ENCODE measurements around the gene PHKG1. TPM values are rescaled to one million over a fixed set of nuclear protein-coding genes. Genes with fewer than 3 reads are reported as not detected.

PHKG1 gene
- total RNA-seq: 0.19 and 0.33 TPM in 2 replicates

GRCh38 chr7:56092789-56093531, at the start of gene PHKG1:
TSS of gene PHKG1 (minus strand) at chr7:56092952. CDS start at chr7:56088941, 4,011 bp downstream.

DNA sequence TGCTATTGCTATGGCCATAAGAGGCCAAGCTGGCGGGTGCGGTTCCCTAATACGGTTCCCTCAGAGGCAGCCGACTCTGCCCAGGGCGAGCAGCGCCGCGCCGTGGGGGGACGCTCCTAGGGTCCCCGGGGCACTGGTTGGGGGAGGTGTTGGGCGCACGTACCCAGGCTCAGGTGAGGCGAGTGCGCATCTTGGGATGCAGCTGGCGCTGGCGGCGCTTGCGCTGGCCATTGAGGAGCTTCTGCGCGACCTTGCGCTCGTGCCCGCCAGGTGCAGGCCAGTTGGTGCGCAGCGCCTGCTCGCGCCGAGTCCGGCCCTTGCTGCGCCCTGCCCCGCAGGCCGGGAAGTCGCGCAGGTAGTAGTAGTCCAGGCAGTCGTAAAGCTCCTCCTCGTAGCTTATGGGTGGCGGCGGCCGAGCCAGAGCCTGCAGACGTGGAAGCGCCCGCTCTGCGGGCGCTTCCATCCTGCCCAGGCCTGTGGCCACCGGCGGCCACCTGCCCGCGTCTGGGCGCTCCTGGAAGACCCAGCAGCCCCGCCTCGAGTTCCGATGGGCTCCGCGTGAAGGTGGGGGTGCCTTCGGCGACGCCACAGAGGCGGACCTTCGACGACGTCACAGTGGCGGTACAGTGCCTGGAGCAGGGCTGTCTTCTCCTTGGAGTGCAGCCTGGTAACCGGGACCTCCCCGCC, 23.2 kb upstream of the PHKG1 start, which contains the start of gene NUPR2:
NUPR2 (minus strand) TSS at position 566 of the 687 bp plus-strand sequence; CDS start at position 463, 103 bp downstream.

DNA sequence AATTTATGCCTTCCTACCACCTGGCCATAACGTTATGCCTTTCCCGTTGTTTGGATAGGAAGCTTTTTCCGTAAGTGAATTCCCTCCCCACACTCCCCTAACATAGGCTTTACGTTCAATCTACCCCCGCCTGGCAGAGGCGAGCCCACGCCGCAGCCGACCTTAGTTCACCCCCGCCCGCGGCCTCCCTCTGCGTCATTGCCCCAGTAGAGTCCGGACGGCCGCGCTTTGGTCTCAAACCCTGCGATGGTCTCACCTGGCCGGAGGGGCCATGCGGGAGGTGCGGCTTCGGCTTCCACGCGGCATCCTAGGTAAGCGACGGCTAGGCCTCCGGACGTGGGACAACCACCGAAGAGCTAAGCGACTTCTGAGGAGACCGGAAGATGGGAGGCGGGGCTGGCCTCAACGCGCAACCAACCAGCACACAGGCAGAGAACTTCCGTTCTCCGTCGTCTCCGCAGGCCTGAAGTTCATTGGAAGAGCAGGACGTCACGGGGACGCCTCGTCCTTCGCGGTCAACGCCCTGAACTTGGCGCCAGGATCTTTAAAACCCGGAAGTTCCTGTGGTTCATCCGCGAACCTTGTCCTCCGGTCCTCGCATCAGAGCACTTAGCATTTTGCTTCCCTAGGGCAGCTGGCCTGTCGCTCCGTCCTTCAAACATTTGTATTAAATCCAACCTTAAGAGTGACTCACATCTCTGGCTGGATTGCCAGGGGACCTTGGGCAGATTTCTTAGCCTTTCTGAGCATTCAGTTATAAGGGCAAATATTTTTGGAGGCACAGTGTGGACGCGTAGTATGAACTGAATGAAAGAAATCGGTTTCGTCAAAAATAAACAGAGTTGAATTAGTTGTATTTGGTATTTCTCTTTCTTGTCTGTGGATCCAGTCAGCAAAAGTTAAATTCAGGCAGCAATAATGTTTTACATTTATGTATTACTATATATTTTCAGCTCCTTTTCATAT, 13.6 kb upstream of the PHKG1 start, which contains the start of gene CHCHD2:
CHCHD2 (minus strand) TSS at position 369 of the 966 bp plus-strand sequence; CDS start at position 306, 63 bp downstream.

GRCh38 chr7:56063882-56064625, 28.7 kb downstream of the PHKG1 start, which contains the start of gene SUMF2:
TSS of gene SUMF2 (plus strand) at chr7:56064286. CDS start at chr7:56064312, 26 bp downstream.

GRCh38 chr7:56051339-56052191, 41.2 kb downstream of the PHKG1 start, which contains the start of the genes CCT6A and PSPH:
TSS of gene CCT6A (plus strand) at chr7:56051765. CDS start at chr7:56051849, 84 bp downstream.
TSS of gene PSPH (minus strand) at chr7:56051444. CDS start at chr7:56021212, 30,232 bp downstream.

Small RNA genes within 50 kb of the gene (small RNA-seq; reads per million reads assigned to genes)
- gene SNORA15 (0.16 reads per million), gene SNORA22B (0.93 reads per million, percentile 56 among the genes with 10 or more reads in this experiment)

Other genes starting within 250 kb of the PHKG1 start
- gene SEPTIN14, start 230.2 kb downstream of the PHKG1 start, total RNA-seq: not detected in 2 replicates
- 2.9 and 5.1 TPM in 2 replicates for gene ZNF713, start 205.5 kb downstream of the PHKG1 start, total RNA-seq
- 17.0 and 20.2 TPM in 2 replicates for gene MRPS17, start 141.1 kb downstream of the PHKG1 start, total RNA-seq
- 60.7 and 69.9 TPM in 2 replicates for gene NIPSNAP2, start 128.4 kb downstream of the PHKG1 start, total RNA-seq
- gene PSPH, start 41.5 kb downstream of the PHKG1 start, total RNA-seq: 33.1 and 40.8 TPM in 2 replicates
- 212 and 247 TPM in 2 replicates for gene CCT6A, start 41.2 kb downstream of the PHKG1 start, total RNA-seq
- 135 and 161 TPM in 2 replicates for gene SUMF2, start 28.7 kb downstream of the PHKG1 start, total RNA-seq
- 323 and 364 TPM in 2 replicates for gene CHCHD2, start 13.5 kb upstream of the PHKG1 start, total RNA-seq
- not detected in 2 replicates for gene NUPR2, start 23.5 kb upstream of the PHKG1 start, total RNA-seq

Data from vein endothelial cell (primary cell).